GM23338 (cell line): ENCODE measurements around the gene UBAC1. TPM values are rescaled to one million over a fixed set of nuclear protein-coding genes. Genes with fewer than 3 reads are reported as not detected.

Source experiments
- ATAC-seq: fragments of 200-7000 bp; cut with Tn5 transposase; 3 replicates; pipeline ENCODE4 v1.9.1; 2020
- DNase-seq: peaks from one replicate; pipeline ENCODE4 v3.0.0-alpha.2; 2015; ENCODE audit warnings: low spot score
- H2AFZ ChIP-seq: fragments of 200-600 bp; sonication (generic); 2 replicates; pipeline ENCODE4 v1.8.0; 2016; ENCODE audit warnings: antibody characterized with exemption, mild to moderate bottlenecking, moderate library complexity
- H3F3A ChIP-seq: fragments of 200-600 bp; sonication (generic); replicated peaks from 2 replicates; pipeline ENCODE4 v1.8.0; 2017; ENCODE audit warnings: antibody characterized with exemption, mixed run types, low read depth
- H3K27ac ChIP-seq: fragments of 200-600 bp; sonication (generic); 2 replicates; pipeline ENCODE4 v1.6.1; 2016; ENCODE audit warnings: low read depth
- H3K27me3 ChIP-seq: fragments of 200-600 bp; sonication (generic); 2 replicates; pipeline ENCODE4 v1.8.0; 2016; ENCODE audit warnings: mild to moderate bottlenecking, mixed run types, moderate library complexity; ENCODE audit not compliant: insufficient read depth
- H3K36me3 ChIP-seq: fragments of 200-600 bp; sonication (generic); 2 replicates; pipeline ENCODE4 v1.8.0; 2016; ENCODE audit warnings: mild to moderate bottlenecking; ENCODE audit not compliant: insufficient read depth
- H3K4me1 ChIP-seq: fragments of 200-600 bp; sonication (generic); 2 replicates; pipeline ENCODE4 v1.8.0; 2016; ENCODE audit warnings: mild to moderate bottlenecking, moderate library complexity; ENCODE audit not compliant: insufficient read depth
- H3K4me2 ChIP-seq: fragments of 200-600 bp; sonication (generic); 2 replicates; pipeline ENCODE4 v1.7.1; 2017; ENCODE audit warnings: mixed run types
- H3K4me3 ChIP-seq: fragments of 200-600 bp; sonication (generic); 2 replicates; pipeline ENCODE4 v1.6.1; 2016; ENCODE audit warnings: mixed run types
- H3K79me2 ChIP-seq: fragments of 200-600 bp; sonication (generic); replicated peaks from 2 replicates; pipeline ENCODE4 v1.8.0; 2017; ENCODE audit warnings: mild to moderate bottlenecking; ENCODE audit not compliant: insufficient read depth
- H3K9me2 ChIP-seq: fragments of 200-600 bp; sonication (generic); 2 replicates; pipeline ENCODE4 v1.8.0; 2017; ENCODE audit not compliant: insufficient read depth
- H4K20me1 ChIP-seq: fragments of 200-600 bp; sonication (generic); replicated peaks from 2 replicates; pipeline ENCODE4 v1.8.0; 2017; ENCODE audit warnings: mild to moderate bottlenecking; ENCODE audit not compliant: insufficient read depth
- H3K27ac Mint-ChIP-seq: 2 replicates; pipeline ENCODE4 v1.8.0; 2020; ENCODE audit warnings: inconsistent platforms, mild to moderate bottlenecking, moderate library complexity, mixed read lengths
- H3K27me3 Mint-ChIP-seq: 3 replicates; pipeline ENCODE4 v1.8.0; 2022; ENCODE audit warnings: low read depth, mild to moderate bottlenecking, moderate library complexity, mixed read lengths, inconsistent platforms; ENCODE audit not compliant: insufficient read depth, poor library complexity
- H3K36me3 Mint-ChIP-seq: 3 replicates; pipeline ENCODE4 v1.8.0; 2021; ENCODE audit warnings: low read depth, mild to moderate bottlenecking, inconsistent platforms, moderate library complexity, mixed read lengths
- H3K4me1 Mint-ChIP-seq: 3 replicates; pipeline ENCODE4 v1.8.0; 2020; ENCODE audit warnings: mild to moderate bottlenecking, inconsistent platforms, mixed read lengths
- H3K4me3 Mint-ChIP-seq: 3 replicates; pipeline ENCODE4 v1.8.0; 2021; ENCODE audit warnings: moderate library complexity, mild to moderate bottlenecking, inconsistent platforms, mixed read lengths
- H3K9me3 Mint-ChIP-seq: 3 replicates; pipeline ENCODE4 v1.8.0; 2020; ENCODE audit warnings: moderate library complexity, mild to moderate bottlenecking, inconsistent platforms, mixed read lengths
- CREB1 ChIP-seq: fragments of 250-450 bp; sonication (Bioruptor Pico); IDR thresholded peaks from 2 replicates; pipeline ENCODE4 v1.5.0; 2020; ENCODE audit warnings: low read depth, mild to moderate bottlenecking, moderate library complexity
- EZH2 ChIP-seq: fragments of 200-600 bp; sonication (generic); IDR thresholded peaks from one replicate; pipeline ENCODE4 v1.8.0; 2017; ENCODE audit warnings: antibody characterized with exemption, mild to moderate bottlenecking, low read depth; ENCODE audit not compliant: unreplicated experiment
- EZH2phosphoT487 ChIP-seq: fragments of 200-600 bp; sonication (generic); IDR thresholded peaks from one replicate; pipeline ENCODE4 v1.8.1; 2018; ENCODE audit warnings: antibody characterized with exemption; ENCODE audit not compliant: unreplicated experiment
- JUNB ChIP-seq: IDR thresholded peaks from one replicate; pipeline ENCODE4 v1.6.1; 2016; ENCODE audit warnings: antibody characterized with exemption; ENCODE audit not compliant: unreplicated experiment
- NANOG ChIP-seq: IDR thresholded peaks from 2 replicates; pipeline ENCODE4 v1.6.1; 2016; ENCODE audit warnings: antibody characterized with exemption, borderline replicate concordance
- POLR2AphosphoS5 ChIP-seq: IDR thresholded peaks from 2 replicates; pipeline ENCODE4 v1.6.1; 2016; ENCODE audit warnings: antibody characterized with exemption, low read depth
- STAT1 ChIP-seq: IDR thresholded peaks from one replicate; pipeline ENCODE4 v1.6.1; 2016; ENCODE audit warnings: antibody characterized with exemption; ENCODE audit not compliant: unreplicated experiment
- ZNF114 ChIP-seq: fragments of 250-450 bp; sonication (Bioruptor Pico); IDR thresholded peaks from 2 replicates; pipeline ENCODE4 v1.5.0; 2020; ENCODE audit warnings: mild to moderate bottlenecking, moderate library complexity
- ZNF331 ChIP-seq: fragments of 250-450 bp; sonication (Bioruptor Pico); IDR thresholded peaks from 2 replicates; pipeline ENCODE4 v1.5.0; 2020; ENCODE audit warnings: low read depth, mild to moderate bottlenecking, moderate library complexity
- polyA plus RNA-seq: library from polyadenylated mRNA; unstranded; fragments of >200 nt; fragmentation: Nextera tagmentation; extraction: Ambion mirVana; gene quantifications from 2 replicates; pipeline ENCODE4 v1.2.1, GENCODE V29; 2016
- total RNA-seq: library from RNA; depleted of rRNA; stranded (reverse); fragments of >200 nt; shearing (Covaris generic); gene quantifications from 2 replicates; pipeline ENCODE4 v1.2.3, GENCODE V29; 2014
- TF ChIP-seq, protein P1 (sequence below), 2 experiments: fragments of 200-600 bp in 1 of 2; sonication (generic) in 1 of 2; conservative IDR thresholded peaks; 2 replicates each; pipeline versions ENCODE4 v1.5.1 to v1.6.1; 2016 to 2017; ENCODE audit warnings: antibody characterized with exemption in 2 of 2, low read depth in 2 of 2, mild to moderate bottlenecking in 2 of 2, moderate library complexity in 1 of 2
- TF ChIP-seq, protein P2 (sequence below): fragments of 250-450 bp; sonication (Bioruptor Pico); IDR thresholded peaks from 2 replicates; pipeline ENCODE4 v1.5.0; 2020; ENCODE audit warnings: mild to moderate bottlenecking, moderate library complexity
- TF ChIP-seq, protein P3 (sequence below): IDR thresholded peaks from one replicate; pipeline ENCODE4 v1.6.1; 2018; ENCODE audit warnings: antibody characterized with exemption; ENCODE audit not compliant: unreplicated experiment
- TF ChIP-seq, protein P4 (sequence below): IDR thresholded peaks from 2 replicates; pipeline ENCODE4 v1.6.1; 2016; ENCODE audit warnings: antibody characterized with exemption

Gene UBAC1
- total and polyA plus RNA-seq, 2 experiments from 2014 or later: 63.2 to 86.6 TPM

DNA sequence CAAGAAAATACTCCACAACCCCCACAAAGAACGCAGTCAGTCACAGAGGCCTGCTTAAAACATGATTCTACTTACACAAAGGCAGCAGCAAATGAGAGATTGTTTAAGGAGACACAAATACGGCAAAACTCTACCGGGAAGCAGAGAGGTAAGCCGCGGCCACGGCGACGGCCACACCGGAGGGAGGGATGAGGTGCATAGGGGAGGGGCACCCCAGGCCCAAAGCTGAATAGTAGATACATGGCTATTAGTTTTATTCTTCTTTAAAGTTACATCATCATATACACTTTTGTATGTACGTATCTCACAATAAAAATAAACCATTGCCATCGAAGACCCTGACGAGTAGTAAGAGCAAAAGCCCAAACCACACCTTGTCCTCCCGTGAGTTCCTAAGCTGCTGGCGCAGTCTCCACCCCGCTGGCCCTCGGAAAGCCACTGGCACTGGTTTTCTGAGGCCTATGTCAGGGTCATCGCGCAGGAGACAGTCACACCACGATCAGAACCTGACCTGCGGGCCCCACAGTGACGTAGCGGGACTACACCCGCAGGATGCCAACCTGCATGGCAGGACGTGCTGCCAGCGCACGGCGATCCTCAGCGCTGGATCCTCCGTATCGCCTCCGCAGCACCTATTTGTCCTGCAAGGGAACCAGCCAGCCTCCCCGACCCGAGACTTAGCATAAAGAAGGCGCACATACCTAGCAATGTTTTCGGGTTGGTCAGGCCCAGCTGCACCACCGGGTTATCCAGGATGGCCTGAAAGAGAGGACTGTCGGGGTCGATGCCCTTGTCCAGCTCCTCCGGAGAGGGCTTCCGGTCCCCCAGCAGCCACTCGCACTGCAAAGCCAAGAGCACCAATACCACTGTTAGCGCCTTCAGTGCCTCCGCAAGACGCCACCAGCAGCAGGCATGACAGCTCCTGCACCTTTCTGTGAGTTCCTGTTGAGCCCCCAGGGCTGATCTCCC is 23.4 kb downstream of the UBAC1 start:
- no peaks in the 10 kb centered on the region; the same call in none of the 2 replicates for H4K20me1 ChIP-seq
- H3K36me3 ChIP-seq: peaks cover 20% of the 10 kb centered on the region
- no peaks in the 10 kb centered on the region for H3K9me2 ChIP-seq
- Mint-ChIP-seq H3K27me3 (peaks cover 2% of the 10 kb centered on the region), H3K4me1 (no peaks in the 10 kb centered on the region; the same call in 2 of the 3 replicates), H3K27ac (no peak overlapping the region), H3K36me3 (peaks cover 71% of the 10 kb centered on the region), H3K9me3 (peaks cover 10% of the 10 kb centered on the region; the same call in 2 of the 3 replicates), H3K4me3 (no peak overlapping the region)
- no peak overlapping the region for H3K4me2 ChIP-seq
- no peaks in the 10 kb centered on the region for H3K4me1 ChIP-seq
- TF ChIP-seq EZH2phosphoT487: no peak
- no peak for TF ChIP-seq NANOG
- TF ChIP-seq, protein P1, sequence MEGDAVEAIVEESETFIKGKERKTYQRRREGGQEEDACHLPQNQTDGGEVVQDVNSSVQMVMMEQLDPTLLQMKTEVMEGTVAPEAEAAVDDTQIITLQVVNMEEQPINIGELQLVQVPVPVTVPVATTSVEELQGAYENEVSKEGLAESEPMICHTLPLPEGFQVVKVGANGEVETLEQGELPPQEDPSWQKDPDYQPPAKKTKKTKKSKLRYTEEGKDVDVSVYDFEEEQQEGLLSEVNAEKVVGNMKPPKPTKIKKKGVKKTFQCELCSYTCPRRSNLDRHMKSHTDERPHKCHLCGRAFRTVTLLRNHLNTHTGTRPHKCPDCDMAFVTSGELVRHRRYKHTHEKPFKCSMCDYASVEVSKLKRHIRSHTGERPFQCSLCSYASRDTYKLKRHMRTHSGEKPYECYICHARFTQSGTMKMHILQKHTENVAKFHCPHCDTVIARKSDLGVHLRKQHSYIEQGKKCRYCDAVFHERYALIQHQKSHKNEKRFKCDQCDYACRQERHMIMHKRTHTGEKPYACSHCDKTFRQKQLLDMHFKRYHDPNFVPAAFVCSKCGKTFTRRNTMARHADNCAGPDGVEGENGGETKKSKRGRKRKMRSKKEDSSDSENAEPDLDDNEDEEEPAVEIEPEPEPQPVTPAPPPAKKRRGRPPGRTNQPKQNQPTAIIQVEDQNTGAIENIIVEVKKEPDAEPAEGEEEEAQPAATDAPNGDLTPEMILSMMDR (conservative IDR thresholded peaks at IDR 0.05; ENCODE audit: low read depth in 2 of 2): no peak
- no peak for TF ChIP-seq ZNF114 (CRISPR knock-in tag)
- no peak for TF ChIP-seq CREB1 (CRISPR knock-in tag)
- TF ChIP-seq, protein P2, sequence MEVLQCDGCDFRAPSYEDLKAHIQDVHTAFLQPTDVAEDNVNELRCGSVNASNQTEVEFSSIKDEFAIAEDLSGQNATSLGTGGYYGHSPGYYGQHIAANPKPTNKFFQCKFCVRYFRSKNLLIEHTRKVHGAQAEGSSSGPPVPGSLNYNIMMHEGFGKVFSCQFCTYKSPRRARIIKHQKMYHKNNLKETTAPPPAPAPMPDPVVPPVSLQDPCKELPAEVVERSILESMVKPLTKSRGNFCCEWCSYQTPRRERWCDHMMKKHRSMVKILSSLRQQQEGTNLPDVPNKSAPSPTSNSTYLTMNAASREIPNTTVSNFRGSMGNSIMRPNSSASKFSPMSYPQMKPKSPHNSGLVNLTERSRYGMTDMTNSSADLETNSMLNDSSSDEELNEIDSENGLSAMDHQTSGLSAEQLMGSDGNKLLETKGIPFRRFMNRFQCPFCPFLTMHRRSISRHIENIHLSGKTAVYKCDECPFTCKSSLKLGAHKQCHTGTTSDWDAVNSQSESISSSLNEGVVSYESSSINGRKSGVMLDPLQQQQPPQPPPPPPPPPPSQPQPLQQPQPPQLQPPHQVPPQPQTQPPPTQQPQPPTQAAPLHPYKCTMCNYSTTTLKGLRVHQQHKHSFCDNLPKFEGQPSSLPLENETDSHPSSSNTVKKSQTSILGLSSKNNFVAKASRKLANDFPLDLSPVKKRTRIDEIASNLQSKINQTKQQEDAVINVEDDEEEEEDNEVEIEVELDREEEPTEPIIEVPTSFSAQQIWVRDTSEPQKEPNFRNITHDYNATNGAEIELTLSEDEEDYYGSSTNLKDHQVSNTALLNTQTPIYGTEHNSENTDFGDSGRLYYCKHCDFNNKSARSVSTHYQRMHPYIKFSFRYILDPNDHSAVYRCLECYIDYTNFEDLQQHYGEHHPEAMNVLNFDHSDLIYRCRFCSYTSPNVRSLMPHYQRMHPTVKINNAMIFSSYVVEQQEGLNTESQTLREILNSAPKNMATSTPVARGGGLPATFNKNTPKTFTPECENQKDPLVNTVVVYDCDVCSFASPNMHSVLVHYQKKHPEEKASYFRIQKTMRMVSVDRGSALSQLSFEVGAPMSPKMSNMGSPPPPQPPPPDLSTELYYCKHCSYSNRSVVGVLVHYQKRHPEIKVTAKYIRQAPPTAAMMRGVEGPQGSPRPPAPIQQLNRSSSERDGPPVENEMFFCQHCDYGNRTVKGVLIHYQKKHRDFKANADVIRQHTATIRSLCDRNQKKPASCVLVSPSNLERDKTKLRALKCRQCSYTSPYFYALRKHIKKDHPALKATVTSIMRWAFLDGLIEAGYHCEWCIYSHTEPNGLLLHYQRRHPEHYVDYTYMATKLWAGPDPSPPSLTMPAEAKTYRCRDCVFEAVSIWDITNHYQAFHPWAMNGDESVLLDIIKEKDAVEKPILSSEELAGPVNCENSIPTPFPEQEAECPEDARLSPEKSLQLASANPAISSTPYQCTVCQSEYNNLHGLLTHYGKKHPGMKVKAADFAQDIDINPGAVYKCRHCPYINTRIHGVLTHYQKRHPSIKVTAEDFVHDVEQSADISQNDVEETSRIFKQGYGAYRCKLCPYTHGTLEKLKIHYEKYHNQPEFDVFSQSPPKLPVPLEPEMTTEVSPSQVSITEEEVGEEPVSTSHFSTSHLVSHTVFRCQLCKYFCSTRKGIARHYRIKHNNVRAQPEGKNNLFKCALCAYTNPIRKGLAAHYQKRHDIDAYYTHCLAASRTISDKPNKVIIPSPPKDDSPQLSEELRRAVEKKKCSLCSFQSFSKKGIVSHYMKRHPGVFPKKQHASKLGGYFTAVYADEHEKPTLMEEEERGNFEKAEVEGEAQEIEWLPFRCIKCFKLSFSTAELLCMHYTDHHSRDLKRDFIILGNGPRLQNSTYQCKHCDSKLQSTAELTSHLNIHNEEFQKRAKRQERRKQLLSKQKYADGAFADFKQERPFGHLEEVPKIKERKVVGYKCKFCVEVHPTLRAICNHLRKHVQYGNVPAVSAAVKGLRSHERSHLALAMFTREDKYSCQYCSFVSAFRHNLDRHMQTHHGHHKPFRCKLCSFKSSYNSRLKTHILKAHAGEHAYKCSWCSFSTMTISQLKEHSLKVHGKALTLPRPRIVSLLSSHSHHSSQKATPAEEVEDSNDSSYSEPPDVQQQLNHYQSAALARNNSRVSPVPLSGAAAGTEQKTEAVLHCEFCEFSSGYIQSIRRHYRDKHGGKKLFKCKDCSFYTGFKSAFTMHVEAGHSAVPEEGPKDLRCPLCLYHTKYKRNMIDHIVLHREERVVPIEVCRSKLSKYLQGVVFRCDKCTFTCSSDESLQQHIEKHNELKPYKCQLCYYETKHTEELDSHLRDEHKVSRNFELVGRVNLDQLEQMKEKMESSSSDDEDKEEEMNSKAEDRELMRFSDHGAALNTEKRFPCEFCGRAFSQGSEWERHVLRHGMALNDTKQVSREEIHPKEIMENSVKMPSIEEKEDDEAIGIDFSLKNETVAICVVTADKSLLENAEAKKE: no peak
- TF ChIP-seq ZNF331 (CRISPR knock-in tag): no peak
- TF ChIP-seq JUNB: no peak
- no peak for TF ChIP-seq EZH2
- no peak for TF ChIP-seq STAT1
- TF ChIP-seq, protein P3, sequence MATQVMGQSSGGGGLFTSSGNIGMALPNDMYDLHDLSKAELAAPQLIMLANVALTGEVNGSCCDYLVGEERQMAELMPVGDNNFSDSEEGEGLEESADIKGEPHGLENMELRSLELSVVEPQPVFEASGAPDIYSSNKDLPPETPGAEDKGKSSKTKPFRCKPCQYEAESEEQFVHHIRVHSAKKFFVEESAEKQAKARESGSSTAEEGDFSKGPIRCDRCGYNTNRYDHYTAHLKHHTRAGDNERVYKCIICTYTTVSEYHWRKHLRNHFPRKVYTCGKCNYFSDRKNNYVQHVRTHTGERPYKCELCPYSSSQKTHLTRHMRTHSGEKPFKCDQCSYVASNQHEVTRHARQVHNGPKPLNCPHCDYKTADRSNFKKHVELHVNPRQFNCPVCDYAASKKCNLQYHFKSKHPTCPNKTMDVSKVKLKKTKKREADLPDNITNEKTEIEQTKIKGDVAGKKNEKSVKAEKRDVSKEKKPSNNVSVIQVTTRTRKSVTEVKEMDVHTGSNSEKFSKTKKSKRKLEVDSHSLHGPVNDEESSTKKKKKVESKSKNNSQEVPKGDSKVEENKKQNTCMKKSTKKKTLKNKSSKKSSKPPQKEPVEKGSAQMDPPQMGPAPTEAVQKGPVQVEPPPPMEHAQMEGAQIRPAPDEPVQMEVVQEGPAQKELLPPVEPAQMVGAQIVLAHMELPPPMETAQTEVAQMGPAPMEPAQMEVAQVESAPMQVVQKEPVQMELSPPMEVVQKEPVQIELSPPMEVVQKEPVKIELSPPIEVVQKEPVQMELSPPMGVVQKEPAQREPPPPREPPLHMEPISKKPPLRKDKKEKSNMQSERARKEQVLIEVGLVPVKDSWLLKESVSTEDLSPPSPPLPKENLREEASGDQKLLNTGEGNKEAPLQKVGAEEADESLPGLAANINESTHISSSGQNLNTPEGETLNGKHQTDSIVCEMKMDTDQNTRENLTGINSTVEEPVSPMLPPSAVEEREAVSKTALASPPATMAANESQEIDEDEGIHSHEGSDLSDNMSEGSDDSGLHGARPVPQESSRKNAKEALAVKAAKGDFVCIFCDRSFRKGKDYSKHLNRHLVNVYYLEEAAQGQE: no peak
- TF ChIP-seq, protein P4, sequence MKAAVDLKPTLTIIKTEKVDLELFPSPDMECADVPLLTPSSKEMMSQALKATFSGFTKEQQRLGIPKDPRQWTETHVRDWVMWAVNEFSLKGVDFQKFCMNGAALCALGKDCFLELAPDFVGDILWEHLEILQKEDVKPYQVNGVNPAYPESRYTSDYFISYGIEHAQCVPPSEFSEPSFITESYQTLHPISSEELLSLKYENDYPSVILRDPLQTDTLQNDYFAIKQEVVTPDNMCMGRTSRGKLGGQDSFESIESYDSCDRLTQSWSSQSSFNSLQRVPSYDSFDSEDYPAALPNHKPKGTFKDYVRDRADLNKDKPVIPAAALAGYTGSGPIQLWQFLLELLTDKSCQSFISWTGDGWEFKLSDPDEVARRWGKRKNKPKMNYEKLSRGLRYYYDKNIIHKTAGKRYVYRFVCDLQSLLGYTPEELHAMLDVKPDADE: no peak
- TF ChIP-seq POLR2AphosphoS5: no peak
- H3K27me3 ChIP-seq: no peaks in the 10 kb centered on the region
- no peaks in the 10 kb centered on the region for H3F3A ChIP-seq
- H3K27ac ChIP-seq: no peak overlapping the region
- ATAC-seq (no peak), DNase-seq (no peak)
- H3K79me2 ChIP-seq: no peaks in the 10 kb centered on the region
- H3K4me3 ChIP-seq: no peak overlapping the region
- H2AFZ ChIP-seq: no peak overlapping the region
